GM06990 (cell line): Measurements from ENCODE around the gene DACH1.

Experiments used
- DNase-seq: peaks from one replicate; pipeline ENCODE4 v3.0.0-alpha.2; 2011; ENCODE audit not compliant: insufficient read length; ENCODE audit errors: extremely low read depth
- H3K27me3 ChIP-seq: replicated peaks from 2 replicates; pipeline ENCODE4 v1.6.0; 2011; ENCODE audit warnings: low read length; ENCODE audit not compliant: control insufficient read depth, insufficient read depth
- H3K36me3 ChIP-seq: 2 replicates; pipeline ENCODE4 v1.5.1; 2011; ENCODE audit warnings: low read length; ENCODE audit not compliant: control insufficient read depth, insufficient read depth
- H3K4me3 ChIP-seq: replicated peaks from 2 replicates; pipeline ENCODE4 v1.5.1; 2011; ENCODE audit warnings: low read depth, mild to moderate bottlenecking, control low read depth, low read length
- TF ChIP-seq, protein P1 (sequence below): IDR thresholded peaks from 2 replicates; pipeline ENCODE4 v1.5.1; 2011; ENCODE audit warnings: low read length, control low read depth, mild to moderate bottlenecking, inconsistent platforms; ENCODE audit not compliant: insufficient read depth, poor library complexity, severe bottlenecking

Gene DACH1

DNA sequence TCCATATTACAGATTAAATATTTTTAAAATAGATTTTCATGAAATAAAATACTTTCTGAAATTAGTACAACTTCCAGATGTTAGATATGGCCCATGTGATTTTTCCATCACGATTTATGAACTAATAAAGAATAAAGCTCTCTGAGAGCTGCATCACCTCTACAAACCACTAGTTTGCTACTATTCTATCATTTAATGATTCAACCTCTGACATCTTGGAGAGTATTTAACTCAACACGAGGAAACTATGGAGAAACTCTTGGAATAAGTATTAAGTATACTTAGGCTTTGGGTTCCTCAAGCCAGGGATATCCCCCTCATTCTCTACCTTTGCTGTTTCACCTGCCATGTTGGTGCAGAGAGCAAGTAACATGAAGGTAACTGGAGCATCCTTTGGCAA lies 55.7 kb downstream of the DACH1 start:
- TF ChIP-seq, protein P1, sequence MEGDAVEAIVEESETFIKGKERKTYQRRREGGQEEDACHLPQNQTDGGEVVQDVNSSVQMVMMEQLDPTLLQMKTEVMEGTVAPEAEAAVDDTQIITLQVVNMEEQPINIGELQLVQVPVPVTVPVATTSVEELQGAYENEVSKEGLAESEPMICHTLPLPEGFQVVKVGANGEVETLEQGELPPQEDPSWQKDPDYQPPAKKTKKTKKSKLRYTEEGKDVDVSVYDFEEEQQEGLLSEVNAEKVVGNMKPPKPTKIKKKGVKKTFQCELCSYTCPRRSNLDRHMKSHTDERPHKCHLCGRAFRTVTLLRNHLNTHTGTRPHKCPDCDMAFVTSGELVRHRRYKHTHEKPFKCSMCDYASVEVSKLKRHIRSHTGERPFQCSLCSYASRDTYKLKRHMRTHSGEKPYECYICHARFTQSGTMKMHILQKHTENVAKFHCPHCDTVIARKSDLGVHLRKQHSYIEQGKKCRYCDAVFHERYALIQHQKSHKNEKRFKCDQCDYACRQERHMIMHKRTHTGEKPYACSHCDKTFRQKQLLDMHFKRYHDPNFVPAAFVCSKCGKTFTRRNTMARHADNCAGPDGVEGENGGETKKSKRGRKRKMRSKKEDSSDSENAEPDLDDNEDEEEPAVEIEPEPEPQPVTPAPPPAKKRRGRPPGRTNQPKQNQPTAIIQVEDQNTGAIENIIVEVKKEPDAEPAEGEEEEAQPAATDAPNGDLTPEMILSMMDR, result no peak
- H3K36me3 ChIP-seq, result no peaks in the 10 kb centered on the region
- no peak for DNase-seq
- no peaks in the 10 kb centered on the region for H3K27me3 ChIP-seq
- no peak overlapping the region for H3K4me3 ChIP-seq

DNA sequence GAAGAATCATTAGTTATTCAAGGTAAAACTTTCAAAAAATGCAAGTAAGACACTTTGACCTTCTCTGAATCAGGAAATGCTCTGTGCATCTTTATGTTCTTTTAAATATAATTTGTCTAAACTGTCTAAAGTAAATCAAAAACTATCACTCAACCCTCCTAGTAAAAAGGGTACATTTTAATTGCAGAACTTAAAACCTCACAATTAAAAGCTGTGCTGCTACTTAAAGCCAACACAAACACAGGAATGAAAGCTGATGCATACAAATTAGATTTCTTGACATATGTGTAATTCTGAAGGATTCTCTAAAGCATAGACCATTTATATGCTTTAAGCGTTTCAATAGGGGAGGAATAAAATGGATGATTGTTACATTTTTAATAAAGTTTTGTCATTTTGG lies 58.3 kb downstream of the DACH1 start:
- no peak for DNase-seq
- no peak overlapping the region for H3K4me3 ChIP-seq
- no peaks in the 10 kb centered on the region for H3K36me3 ChIP-seq
- no peaks in the 10 kb centered on the region for H3K27me3 ChIP-seq
- TF ChIP-seq, protein P1, result no peak

DNA sequence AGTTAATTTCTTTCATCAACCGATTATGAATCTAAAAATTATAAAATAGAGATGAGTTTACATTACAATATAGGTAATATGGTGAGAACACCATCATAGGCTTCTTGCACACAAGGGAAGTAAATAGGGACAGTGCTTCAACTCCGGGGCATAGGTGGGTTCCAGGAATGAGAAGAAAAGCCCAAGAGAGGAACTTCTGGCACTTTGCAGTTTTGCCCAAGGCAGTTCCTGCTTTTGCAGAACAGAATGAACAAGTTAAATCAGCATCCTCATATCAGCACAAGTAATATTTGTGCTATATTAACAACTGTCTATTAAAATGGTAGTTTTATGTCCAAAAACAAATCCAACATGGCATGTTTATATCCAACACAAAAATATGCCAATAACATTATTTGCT lies 60.1 kb downstream of the DACH1 start:
- DNase-seq, result no peak
- no peak overlapping the region for H3K4me3 ChIP-seq
- H3K36me3 ChIP-seq, result no peaks in the 10 kb centered on the region
- H3K27me3 ChIP-seq, result no peaks in the 10 kb centered on the region
- TF ChIP-seq, protein P1, result no peak

DNA sequence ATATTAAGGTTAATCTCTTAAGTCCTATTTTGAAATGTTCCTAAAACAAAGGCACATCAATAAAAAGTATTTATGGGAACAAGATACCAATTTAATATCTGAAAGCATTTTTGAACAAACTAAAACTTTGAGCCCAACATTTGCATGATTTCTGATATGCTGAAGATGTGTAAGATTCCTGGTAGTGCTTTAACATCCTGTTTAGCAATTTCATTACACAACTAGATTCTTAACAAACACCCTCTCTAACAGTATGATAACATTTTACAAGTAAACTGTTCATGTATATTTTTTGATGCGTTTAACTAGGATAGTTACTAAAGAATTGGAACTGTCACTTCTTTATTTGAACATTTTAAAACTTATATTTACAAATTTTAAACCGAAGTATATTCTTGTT lies 63.9 kb downstream of the DACH1 start:
- no peak for DNase-seq
- TF ChIP-seq, protein P1, result no peak
- Histone ChIP-seq H3K36me3 (no peaks in the 10 kb centered on the region), H3K4me3 (no peak overlapping the region), H3K27me3 (no peaks in the 10 kb centered on the region)

DNA sequence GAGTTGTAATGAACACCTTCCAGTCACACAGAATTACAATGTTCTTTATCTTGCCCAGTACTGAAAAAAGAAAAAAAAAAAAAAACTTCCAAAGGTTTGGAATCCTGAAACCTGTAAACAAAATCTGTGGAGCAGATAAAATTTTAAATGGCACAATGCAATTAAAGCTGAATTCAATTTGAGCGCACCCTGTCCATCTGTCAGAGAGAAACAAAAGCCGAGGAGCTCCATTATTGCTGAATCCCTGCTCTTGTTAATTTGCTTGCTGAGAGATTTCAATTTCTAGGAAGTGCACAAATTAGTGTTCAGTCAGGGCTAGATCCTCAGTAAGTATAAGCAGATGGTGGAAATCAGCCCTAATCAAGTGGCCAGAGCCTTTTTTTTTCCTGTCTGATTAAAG lies 65.2 kb downstream of the DACH1 start:
- no peak for DNase-seq
- H3K27me3 ChIP-seq, result no peaks in the 10 kb centered on the region
- no peak overlapping the region for H3K4me3 ChIP-seq
- H3K36me3 ChIP-seq, result no peaks in the 10 kb centered on the region
- TF ChIP-seq, protein P1, result no peak

DNA sequence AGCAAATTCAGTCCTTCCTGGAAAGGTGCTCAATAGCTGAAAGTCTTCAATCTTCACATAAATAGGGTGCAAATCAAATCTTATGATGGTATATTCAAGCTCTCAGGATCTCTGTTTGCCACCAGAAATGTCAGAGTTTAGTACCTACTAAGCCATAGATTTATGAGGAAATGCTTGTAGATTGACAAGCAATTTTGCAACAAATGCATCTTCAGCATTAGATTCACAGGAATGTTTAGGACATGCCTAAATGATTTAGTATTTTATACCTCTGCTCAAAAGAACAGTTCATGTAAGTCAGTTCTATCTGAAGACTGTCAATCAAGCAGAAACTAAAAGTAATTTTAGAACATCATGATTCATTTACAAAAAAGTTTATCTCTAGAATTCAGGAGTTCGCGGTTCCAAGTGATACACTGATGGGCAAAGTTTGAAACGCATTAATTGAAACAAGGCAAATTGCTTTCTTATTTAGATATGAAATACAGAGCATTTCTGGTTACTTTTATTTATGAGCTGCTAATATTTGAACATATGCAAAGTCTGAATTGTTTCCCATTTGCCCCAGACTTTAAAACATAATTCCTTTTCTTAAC lies 65.7 kb downstream of the DACH1 start:
- DNase-seq, result no peak
- no peaks in the 10 kb centered on the region for H3K27me3 ChIP-seq
- no peak overlapping the region for H3K4me3 ChIP-seq
- TF ChIP-seq, protein P1, result no peak
- no peaks in the 10 kb centered on the region for H3K36me3 ChIP-seq
